ENCODE measurements around the gene VPS13A.
A peak's percentile ranks its signal among the peaks of the same experiment; 100 is the strongest.
"Not testable (repeated sequence)": the region's sequence is repeated elsewhere in the genome, so short reads cannot be mapped to it uniquely, and the experiment has no call there.

VPS13A gene

DNA sequence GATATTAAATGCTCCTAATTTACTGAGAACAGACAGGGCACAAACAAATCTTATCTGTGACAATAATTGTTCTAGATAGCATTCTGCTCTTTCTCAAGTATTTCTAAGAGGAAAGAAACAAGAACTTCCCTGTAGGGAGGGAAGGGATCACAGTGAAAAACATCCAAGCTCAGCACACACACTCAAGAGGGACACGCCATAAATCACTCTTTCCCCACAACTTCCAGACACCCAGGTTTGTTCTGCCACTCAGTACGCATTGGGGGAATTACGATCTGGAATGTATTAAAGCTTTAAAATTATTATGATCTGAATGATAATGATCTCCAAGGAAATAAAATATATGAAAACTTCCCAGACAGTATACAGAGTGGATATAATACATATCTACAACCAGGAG, 249.4 kb downstream of the VPS13A start:
- no peak for DNase-seq

DNA sequence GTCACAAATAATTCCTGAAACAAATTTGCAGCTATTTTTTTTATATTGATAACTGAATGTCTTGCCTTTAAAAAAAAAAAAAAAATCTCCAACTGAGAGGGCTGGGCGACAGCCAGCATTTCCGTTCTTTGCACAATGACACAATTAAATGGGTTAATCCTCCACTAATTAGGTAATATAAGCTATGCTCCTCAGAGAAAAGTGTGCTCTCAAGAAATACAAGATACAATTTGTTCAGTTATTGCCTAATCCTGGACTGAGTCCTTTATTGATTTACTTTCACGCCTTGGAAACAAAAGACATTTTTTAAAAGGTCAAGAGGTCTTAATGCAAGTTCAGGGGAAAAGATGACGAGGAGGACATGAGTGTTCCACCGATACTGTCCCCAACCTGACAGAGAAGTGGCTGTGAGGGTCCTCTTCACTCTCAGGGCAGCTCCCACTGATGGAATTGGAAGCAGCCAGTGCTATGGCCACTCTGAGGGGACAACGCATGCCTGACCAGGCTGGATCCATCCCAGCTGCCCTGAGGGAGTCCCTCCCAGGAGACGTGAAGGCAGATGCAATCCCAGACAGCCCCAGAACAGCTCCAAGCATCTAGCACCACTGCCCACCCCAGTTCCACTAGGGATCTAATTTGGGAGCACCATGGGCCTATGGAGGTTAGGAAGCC, 250.1 kb downstream of the VPS13A start:
- DNase-seq: no peak

DNA sequence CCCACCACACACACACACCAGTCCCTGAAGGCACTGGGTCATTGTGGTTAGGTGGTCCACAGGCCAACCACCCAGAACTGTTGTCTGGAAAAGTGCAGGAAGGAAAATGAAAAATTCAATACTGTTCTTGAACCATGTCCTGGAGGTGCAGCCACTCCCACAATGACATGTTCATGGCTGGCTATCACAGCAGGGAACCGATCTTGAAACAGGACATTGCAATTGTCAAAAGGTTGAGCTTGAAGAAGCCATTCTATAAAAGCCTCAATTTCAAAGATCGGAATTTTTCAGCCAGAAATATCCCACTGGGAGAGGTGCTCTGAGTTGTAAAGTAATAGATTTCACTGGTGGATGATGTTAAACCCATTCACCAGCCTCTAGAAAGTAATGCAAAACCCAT, 252.6 kb downstream of the VPS13A start:
- no peak for DNase-seq

DNA sequence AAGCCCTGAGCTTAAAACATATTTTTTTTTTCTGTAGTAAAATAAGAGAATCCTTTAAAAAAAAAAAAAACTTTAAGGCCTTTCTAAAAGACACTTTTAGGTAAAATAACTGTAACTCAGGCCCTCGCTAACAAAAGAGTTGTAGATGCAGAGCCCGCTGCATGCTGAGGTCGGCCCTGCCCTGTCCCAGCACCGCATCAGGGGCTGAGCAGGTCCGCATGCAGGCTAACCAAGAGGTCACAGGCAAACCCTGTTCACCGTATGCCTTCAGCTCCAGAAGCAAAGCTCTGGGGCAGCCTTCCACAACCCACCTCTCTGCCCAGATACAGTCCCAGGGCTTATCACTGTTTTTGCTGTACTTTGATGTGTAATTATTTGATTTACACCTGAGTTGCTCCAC, 254.7 kb downstream of the VPS13A start:
- no peak for DNase-seq

DNA sequence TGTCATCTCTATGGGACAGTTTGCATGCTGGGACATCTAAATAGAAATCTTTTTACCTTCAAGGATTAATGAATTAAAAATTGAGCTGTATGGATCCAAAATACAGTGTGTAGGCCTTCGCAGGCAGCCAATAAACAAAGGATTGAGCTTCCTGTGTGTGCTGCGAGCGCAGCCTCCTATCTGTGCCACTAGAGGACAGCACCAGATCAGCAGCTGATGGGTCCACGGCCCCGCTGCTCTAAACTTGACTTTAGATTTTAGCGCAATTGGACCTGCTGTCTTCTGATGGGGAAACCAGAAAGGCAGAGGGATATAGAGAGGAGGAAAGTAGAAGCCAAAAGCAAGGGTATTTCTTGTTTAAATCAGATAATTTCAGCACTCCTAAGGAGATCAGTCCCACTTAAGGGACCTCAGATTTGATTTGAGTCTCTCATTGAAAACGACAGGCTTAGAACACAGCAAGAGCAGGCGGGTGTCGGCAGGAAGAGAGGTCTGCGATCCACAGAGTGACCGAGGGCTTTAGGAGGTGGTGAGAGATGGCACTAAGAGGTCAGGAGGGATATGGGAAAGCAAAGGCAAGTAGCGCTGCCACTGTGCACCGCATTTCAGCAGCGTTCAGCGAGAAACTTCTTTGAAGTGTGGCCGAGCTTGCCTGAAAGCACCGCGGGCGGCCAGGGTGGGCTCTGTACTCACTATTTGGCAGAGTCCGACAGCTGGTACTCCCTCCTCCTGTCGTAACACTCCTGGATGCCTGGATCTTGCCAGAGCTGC, 256.5 kb downstream of the VPS13A start:
- DNase-seq: peak; percentile 43

DNA sequence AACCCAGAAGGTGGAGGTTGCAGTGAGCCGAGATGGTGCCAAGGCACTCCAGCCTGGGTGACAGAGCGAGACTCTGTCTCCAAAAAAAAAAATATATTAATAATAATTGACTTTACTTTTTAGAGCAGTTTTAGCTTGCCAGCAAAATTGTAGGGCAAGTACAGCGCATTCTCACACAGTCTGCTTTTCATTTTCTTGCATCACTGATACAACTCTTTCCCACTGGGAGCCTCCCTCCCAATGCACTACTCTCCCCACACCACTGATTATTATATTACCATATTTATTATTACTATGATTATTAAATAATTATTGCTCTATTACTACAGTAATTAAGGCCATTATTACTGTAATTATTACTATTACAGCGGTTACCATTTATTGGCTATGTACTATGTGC, 257.9 kb downstream of the VPS13A start:
- no peak for DNase-seq

DNA sequence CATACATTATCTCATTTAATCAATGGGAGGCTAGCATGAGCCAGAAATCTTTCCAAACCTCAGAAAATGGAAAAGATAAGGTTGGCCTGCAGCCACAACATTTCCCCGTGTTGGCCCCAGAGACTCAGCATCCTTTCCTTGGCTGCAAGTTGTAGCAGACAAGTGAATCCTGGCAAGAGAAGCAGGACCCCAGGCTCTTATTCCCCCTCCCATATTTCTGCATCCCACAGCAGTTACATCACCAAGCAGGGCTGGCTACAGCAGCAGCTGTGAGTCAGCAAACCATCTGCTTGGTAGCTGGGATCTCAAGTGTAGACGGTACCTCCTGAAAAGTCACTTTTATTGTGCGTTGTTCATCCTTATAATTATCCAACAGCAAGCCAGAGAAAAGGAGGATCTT, 258.4 kb downstream of the VPS13A start:
- no peak for DNase-seq

DNA sequence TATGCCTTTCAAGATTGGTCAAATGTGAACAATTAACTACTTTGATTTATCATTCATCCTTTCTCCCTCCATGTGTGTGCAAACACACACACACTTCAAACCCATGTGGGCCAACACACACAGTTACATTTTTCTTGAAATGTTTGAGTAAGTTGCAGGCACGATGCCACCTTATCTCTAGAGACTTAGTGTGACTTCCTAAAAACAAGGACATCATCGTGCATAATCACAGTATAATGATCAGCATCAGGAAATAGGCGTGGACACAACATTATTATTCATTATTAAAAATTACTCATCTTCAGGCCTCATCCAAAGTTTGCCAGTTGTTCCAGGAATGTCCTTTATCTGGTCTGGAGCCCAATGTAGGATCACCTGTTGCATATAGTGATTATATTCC, 261.3 kb downstream of the VPS13A start:
- DNase-seq: no peak

DNA sequence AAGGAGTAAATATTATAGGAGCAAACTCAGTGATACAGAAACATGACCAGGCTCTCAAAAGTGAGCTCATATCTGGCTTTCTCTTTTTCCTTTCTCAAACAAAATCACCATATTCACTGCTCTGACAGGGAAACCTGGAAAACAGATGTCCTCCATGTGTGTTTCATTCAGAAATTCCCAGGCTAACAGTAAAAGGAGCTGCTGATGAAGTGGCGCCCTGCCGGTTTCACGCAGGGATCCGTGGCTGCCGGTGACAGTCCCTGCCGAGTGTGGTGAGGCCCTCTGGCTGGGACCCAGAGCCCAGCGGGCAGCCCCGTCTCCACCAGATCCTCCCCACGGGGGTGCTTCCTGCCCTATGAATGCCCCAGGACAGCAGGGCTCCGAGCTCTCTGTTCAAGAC, 262.7 kb downstream of the VPS13A start:
- no peak for DNase-seq

DNA sequence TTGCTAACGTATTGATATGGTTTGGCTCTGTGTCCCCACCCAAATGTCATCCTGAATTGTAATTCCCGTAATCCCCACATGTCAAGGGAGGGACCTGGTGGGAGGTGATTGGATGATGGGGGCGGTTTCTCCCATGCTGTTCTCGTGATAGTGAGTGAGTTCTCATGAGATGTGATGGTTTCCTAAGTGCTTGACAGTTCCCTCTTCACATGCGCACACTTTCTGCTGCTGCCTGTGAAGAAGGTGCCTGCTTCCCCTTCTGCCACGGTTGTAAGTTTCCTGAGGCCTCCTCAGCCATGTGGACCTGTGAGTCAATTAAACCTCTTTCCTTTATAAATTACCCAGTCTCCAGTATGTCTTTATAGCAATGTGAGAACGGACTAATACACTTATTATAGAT, 263.8 kb downstream of the VPS13A start:
- DNase-seq: not testable (repeated sequence)

DNA sequence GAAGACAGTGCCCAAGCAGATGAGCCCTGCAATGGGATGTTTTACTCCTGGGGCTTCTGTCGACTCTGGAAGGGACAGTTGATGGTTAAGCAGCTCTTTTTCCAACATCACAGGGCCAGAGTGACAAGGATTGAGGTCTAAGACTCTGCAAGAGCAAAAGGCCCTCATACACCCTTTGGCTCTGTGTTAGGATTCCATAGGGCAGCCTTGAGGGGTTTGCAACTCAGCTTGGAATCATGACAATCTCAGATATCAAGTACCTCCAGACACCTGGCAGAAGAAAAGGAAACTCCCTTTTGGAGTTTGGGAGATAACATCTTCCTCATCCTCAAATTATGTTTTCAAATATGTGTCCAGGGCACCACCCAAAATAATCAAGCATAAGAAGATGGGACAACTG, 265.1 kb downstream of the VPS13A start:
- DNase-seq: no peak

DNA sequence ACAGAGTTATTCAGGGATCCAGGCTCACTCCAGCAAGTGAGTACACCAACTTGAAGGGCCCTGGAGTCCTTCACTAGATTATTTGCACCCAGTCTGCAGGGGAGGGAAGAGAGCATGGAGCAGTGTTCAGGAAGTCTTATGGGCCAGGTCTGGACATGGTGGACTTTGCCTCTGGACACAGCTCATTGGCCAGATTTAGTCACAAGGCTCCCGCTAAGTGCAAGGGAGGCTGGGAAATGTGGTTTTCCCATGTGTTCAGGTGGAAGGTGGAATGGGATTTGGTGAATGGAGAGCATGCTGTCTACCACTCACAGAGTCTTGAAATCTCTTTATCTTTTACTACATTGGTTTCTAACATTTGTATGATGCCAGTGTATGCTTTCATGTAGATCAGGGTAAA, 270.3 kb downstream of the VPS13A start:
- no peak for DNase-seq

DNA sequence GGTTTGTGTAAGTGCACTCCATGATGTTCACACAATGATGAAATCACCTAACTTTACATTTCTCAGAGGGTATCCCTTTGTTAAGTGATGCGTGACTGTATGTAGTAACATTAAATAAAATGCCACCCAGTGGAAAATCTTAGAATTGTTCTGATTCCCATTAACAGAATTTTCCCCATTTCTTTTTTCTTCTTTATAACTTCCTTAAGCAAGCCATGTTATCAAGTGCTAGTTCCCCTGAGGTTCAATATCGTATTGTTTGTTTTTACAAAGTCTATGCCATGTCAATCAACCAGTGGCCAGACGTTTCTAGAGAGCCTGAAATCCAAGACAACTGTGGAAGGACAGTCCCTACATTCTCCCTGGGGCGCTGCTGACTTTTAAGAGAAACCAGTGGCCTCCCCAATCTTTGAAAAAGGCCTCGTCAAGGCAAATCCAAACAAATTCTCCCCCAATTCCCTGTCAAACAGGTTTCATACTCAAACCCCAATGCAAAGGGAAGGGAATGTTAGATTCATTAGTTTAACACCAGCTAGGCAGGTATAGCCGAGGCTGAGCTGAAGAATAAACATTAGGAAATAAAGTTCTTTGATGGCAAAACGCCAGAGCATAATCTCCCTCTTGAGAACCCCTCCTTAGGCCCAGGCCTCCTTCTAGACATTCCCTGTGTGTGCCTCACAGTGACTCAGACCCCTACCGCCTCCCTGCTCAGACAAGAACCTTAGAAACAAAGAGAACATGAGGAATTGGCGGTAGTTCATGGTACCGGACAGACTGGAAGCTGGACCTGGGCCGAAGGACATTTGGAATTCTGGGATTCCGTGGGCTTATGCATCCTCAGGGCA, 272.1 kb downstream of the VPS13A start:
- no peak for DNase-seq

DNA sequence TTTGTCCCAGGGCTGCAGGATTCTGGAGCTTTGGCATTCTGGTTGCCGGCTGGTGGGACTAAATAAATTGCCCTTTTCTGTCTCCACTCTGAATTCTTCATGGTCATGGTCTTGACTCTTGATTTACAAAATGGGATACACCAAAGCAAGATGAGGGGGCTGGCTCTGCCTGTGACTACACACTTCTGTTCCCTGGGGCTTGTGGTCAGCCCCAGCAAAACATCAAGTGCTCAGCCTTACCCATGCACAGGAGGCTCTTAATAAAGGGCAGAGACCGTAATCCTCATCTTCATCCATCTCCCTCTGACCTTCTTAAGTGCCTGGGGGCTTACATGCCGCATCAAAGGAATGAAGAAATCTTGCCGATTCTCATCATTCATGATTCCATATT, 272.7 kb downstream of the VPS13A start:
- DNase-seq: no peak

DNA sequence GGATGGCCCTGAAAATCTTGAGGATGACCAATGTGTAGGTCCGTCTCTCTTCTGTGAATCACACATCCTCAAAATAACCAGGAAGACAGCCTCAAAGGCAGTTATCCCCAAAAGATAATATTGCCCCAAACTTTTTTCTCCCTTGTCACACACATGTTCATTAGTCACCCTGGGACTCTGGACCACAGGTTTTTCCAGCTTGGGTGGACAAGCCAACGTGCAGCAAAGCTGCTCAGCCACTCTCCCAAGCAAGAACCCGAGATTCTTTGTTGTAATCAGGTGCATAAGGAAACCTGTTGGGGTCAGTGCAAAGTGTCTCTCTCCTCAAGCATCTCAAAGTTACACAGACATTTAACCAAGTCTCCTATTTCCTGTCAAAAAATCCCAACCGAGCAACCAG, 274.2 kb downstream of the VPS13A start:
- no peak for DNase-seq

DNA sequence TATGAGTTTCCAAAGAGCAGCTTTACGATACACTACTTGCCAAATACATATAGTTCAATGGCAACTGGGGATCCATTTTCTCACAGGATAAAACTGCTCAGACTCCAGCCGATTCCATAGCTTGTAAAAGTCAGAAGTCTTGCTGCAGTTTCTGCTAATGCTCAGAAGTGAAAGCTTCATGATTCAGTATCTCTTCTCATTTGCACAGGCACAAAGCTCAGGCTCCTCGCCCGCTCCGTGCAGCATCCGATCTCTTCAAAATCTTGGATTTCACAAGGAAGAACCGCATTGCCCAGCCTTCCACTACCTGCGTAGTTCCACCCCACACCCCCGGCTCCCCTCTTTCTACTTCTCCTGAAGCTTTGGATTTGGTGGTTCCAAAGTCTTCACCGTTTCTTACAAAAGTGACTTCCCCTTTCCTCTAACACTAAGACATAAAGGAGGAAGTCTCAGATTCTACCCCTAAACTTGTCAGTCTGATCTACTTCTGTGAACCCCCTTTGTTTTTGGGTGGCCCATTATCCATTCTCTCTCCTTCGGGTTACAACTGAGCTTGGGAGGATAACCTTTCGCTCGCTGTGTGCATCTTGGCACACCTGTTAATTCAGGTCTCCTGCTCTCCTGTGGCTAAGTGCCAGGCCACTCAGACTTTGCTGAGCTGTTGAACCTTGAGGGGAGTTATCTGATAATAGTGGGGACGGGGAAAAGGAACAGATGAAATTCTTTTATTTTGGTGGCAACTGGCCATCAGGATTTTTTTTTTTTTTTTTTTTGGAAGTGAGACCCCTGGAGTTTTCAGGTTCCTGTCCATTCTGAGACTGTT, 276.7 kb downstream of the VPS13A start:
- no peak for DNase-seq

DNA sequence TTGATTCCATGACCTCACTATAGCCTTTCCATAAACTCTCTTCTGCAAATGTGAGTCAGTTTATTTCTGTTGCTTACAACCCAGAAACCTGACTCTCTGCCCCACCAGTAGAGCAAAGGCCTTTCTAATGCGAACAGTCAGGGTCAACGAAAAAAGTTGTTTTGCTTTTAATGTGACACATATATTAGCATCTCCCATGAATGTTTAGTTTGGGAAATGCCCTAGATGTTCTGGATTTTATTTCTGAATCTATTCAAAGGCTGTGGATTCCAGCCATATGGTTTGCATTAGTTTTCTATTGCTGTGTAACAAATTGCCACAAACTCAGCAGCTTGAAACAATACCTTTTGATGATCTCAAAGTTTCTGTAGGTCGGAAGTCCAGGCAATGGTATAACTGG, 277.3 kb downstream of the VPS13A start:
- no peak for DNase-seq

DNA sequence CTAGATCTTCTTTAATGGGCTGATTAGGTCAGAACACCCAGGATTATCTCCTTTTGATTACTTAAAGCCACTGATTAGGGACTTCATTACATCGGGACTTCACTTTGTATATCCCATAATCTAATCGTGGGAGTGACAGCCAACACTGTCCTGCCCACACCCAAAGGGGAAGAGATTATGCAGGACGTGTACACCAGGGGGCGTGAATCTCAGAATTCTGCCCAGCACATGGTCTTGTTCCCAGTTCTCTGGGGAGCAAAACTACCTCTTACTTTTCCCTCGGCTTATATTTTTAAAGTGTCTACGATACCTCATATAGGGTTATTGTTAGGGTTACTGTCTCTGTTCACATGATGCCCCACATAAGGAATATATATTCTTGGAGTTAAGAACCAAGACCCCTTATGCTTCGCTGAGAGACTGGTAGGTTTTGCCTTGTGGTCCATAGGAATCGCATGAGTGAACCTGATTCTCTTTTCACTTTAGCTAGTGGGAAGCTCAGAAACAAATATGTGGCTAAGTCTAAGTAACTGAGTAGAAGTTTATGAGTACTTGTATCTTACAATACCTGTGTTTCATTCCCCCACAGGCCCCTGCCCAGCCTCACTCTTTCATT, 278.1 kb downstream of the VPS13A start:
- DNase-seq: peak; percentile 30

DNA sequence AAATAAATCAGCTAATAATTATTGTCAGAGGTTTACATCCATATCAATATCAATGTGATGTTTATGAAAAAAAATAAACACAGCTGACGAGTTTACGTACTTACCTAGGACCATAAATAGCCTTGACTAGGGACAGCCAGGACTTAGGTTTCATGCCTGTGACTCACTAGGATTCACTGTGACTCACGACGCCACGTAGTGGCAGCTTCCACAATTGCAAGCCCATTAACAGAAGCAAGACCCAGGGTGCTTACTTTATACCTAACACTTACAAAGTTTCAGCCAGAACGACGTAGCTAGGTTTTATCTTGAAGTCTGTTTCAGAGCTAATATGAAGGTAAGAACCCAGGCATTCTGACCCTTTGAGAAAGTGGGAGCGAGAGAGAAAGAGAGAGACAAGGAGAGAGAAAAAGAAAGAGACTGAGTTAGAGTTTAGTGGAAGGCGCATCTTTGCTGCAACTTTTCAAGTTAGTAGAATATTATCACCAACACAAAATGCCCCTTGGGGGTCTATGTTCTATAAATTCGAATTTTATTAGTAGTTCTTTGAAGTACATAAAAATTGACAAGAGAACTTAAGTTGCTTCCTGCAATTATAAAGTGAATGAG, 279.6 kb downstream of the VPS13A start:
- peak; percentile 85 for DNase-seq

DNA sequence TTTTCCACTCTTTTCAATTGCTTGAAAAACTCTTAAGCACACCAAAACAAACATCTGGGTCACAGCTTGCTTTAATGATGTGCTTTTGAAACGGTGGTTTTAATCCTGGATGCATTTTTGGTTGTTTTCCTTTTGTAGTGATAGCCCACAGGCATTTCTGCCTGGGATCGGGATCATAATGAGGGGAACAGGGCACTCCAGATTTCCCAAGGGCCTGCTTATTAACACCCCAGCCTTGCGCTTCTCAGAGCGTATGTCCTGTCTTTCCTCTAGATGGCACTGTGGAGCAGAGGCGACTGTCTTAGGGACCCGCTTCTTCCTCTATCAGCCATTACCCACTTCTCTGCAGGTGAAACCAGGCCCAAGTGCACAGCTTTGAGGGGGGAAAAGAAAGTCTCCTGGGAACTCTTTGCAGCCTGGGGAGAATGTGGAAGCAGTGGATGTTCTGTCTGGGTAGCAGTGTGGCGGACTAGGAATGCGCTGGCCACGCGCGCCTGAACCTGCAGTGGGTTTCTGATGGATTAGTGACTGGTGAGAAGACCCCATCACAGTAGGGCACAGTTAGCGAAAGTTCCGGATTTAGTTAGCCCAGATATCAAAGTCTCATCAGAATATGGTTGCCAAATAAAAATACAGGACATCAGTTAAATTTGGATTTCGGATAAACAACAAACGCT, 280.7 kb downstream of the VPS13A start:
- DNase-seq: peak; percentile 70

DNA sequence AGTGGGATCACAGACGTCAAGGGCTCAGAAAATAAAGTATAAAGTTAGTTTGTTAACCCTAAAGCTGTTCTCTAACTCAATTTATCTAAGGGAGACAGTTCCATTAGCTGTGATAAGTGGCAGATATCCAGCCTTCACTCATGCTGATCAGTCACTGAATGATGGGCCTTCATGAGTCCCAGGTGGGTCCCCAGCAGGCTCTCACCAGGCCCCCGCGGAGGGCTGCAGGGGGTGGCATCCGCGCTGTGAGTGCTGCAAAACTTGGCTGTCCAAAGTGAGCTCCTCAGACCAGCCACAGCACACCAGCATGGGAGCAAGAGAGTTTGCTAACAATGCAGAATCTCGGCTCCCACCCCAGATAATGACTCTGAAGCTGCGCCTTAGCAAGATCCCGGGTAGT, 283.6 kb downstream of the VPS13A start:
- DNase-seq: no peak

Measured in stimulated activated CD4-positive, alpha-beta T cell treated with anti-CD3 and anti-CD28 coated beads, Interleukin-4, amount 100 ng/mL, for 24 hours (primary cell).